ENCODE data around the gene EID1.
A peak's percentile ranks its signal among the peaks of the same experiment; 100 is the strongest.

- TF ChIP-seq ZNF626 (tag by site-specific recombination; IDR thresholded peaks at IDR 0.05) (no peak), CTCF (tag by site-specific recombination; IDR thresholded peaks at IDR 0.05) (0 out of 2 replicates have a peak, but pooled peaks have one; percentile 17), ZNF174 (tag by site-specific recombination; IDR thresholded peaks at IDR 0.05) (no peak)
These were observed 22.2 kb upstream of the EID1 start for GRCh38 chr15:48855501-48856440.
